ENCODE data around the gene CRCP. TPM values are rescaled to one million over a fixed set of nuclear protein-coding genes. Genes with fewer than 3 reads are reported as not detected.

CRCP gene
- total RNA-seq, 1 experiment from 2014 or later, result 32.4 TPM

DNA sequence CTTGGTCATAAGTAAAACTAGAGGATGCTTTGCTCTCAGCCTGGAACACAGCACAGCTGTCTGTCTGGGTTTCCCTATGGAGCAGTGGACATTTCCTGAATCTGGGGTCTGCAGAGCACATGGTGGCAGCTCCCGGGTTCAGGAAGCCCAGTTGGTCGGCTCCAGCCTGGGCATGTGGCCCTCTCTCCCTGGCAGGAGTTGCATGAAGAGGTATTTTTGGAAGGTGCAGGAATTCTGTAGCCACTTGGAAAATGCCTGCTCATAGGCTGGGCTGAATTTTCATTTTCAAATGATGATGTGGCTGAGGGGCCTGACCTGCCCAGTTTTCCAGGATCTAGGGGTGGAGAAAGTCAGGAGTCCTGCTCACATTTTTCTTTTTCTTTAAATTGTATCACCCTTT lies 83.8 kb downstream of the CRCP start:
- no peak for TF ChIP-seq EZH2 (IDR thresholded peaks at IDR 0.05; ENCODE audit: low read depth)
- TF ChIP-seq, protein P1, sequence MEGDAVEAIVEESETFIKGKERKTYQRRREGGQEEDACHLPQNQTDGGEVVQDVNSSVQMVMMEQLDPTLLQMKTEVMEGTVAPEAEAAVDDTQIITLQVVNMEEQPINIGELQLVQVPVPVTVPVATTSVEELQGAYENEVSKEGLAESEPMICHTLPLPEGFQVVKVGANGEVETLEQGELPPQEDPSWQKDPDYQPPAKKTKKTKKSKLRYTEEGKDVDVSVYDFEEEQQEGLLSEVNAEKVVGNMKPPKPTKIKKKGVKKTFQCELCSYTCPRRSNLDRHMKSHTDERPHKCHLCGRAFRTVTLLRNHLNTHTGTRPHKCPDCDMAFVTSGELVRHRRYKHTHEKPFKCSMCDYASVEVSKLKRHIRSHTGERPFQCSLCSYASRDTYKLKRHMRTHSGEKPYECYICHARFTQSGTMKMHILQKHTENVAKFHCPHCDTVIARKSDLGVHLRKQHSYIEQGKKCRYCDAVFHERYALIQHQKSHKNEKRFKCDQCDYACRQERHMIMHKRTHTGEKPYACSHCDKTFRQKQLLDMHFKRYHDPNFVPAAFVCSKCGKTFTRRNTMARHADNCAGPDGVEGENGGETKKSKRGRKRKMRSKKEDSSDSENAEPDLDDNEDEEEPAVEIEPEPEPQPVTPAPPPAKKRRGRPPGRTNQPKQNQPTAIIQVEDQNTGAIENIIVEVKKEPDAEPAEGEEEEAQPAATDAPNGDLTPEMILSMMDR (conservative IDR thresholded peaks at IDR 0.05), result no peak
- Histone ChIP-seq H2AFZ (no peak overlapping the region), H3F3A (ENCODE audit: insufficient read depth, low read depth) (no peaks in the 10 kb centered on the region), H3K79me2 (ENCODE audit: low read depth) (no peaks in the 10 kb centered on the region), H3K9me2 (ENCODE audit: insufficient read depth) (no peaks in the 10 kb centered on the region), H3K27ac (no peak overlapping the region), H3K4me1 (replicated peaks; ENCODE audit: insufficient read depth) (no peaks in the 10 kb centered on the region), H3K27me3 (ENCODE audit: insufficient read depth, low read depth) (no peaks in the 10 kb centered on the region), H3K9me3 (ENCODE audit: insufficient read depth, low read depth) (no peaks in the 10 kb centered on the region), H3K4me2 (no peak overlapping the region), H4K20me1 (ENCODE audit: insufficient read depth) (no peaks in the 10 kb centered on the region), H3K36me3 (ENCODE audit: low read depth) (no peaks in the 10 kb centered on the region), H3K4me3 (no peak overlapping the region)
- no TSS peak for BruUV-seq (replicated peaks)
- CTCF ChIA-PET, result interaction anchor here (0.6 kb wide), 1 partner anchor 690 kb away, joined by 5 read pairs; no protein-coding TSS in a partner anchor
- DNase-seq, result no peak
- intact Hi-C loops (cut with micrococcal nuclease; ENCODE audit: unreplicated experiment), result no loop called here
- POLR2A ChIA-PET (ENCODE audit: unreplicated experiment), result no interaction called here

DNA sequence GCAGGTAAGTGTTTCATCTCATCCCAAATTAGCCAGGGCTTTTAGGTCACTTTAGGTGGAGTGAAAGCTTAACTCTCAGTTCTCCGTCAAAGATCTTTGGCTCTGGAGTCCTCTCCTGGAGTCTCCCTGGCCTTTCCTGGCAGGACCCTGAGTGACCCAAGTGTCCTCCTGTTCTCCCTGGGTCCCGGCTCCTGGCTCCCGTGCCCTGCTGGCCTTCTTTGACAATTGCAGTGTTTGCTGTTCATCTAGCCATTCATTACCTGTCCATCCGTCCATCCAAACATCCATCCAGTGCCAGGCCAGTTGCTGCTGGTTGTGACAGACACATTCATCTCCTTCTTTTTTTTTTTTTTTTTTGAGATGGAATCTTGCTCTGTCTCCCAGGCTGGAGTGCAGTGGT lies 84.3 kb downstream of the CRCP start:
- POLR2A ChIA-PET (ENCODE audit: unreplicated experiment), result no interaction called here
- H3K27me3 ChIP-seq (ENCODE audit: insufficient read depth, low read depth), result no peaks in the 10 kb centered on the region
- no peaks in the 10 kb centered on the region for H3K4me1 ChIP-seq (replicated peaks; ENCODE audit: insufficient read depth)
- no peaks in the 10 kb centered on the region for H3K9me3 ChIP-seq (ENCODE audit: insufficient read depth, low read depth)
- no peaks in the 10 kb centered on the region for H3K36me3 ChIP-seq (ENCODE audit: low read depth)
- no TSS peak for BruUV-seq (replicated peaks)
- CTCF ChIA-PET, result interaction anchor here (0.6 kb wide), 1 partner anchor 690 kb away, joined by 5 read pairs; no protein-coding TSS in a partner anchor
- no peak for DNase-seq
- H4K20me1 ChIP-seq (ENCODE audit: insufficient read depth), result no peaks in the 10 kb centered on the region
- TF ChIP-seq, protein P1 (conservative IDR thresholded peaks at IDR 0.05), result no peak
- no peak for TF ChIP-seq EZH2 (IDR thresholded peaks at IDR 0.05; ENCODE audit: low read depth)
- H3K4me2 ChIP-seq, result no peak overlapping the region
- no peaks in the 10 kb centered on the region for H3K9me2 ChIP-seq (ENCODE audit: insufficient read depth)
- H3K4me3 ChIP-seq, result no peak overlapping the region
- H2AFZ ChIP-seq, result no peak overlapping the region
- no peaks in the 10 kb centered on the region for H3F3A ChIP-seq (ENCODE audit: insufficient read depth, low read depth)
- no peaks in the 10 kb centered on the region for H3K79me2 ChIP-seq (ENCODE audit: low read depth)
- no peak overlapping the region for H3K27ac ChIP-seq
- intact Hi-C loops (cut with micrococcal nuclease; ENCODE audit: unreplicated experiment), result no loop called here

DNA sequence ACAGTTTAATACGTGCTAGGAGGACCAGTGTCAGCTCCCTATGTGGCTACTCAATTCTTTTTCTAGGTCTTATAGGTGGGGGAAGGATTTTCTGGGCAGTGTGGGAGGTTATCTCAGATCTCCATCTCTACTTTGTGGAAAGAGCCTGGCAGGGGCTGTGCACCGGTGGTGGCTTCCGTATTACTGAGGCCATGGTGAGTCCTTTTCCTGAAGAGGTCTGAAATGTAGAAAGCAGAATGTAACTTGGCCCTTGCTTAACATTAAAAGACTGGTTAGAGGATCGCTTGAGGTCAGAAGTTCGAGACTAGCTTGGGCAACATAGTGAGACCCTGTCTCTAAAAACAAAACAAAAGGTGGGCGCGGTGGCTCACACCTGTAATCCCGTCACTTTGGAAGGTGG lies 87.8 kb downstream of the CRCP start:
- CTCF ChIA-PET, result interaction anchor here (0.5 kb wide), 1 partner anchor 793 kb away, joined by 3 read pairs; the partner anchor contains the start of gene SBDS
- TF ChIP-seq EZH2 (IDR thresholded peaks at IDR 0.05; ENCODE audit: low read depth), result no peak
- TF ChIP-seq, protein P1 (conservative IDR thresholded peaks at IDR 0.05), result no peak
- H2AFZ ChIP-seq, result no peak overlapping the region
- DNase-seq, result no peak
- H3K27ac ChIP-seq, result no peak overlapping the region
- no peak overlapping the region for H3K4me3 ChIP-seq
- no peaks in the 10 kb centered on the region for H3K9me2 ChIP-seq (ENCODE audit: insufficient read depth)
- H3F3A ChIP-seq (ENCODE audit: insufficient read depth, low read depth), result no peaks in the 10 kb centered on the region
- no peaks in the 10 kb centered on the region for H4K20me1 ChIP-seq (ENCODE audit: insufficient read depth)
- no peaks in the 10 kb centered on the region for H3K79me2 ChIP-seq (ENCODE audit: low read depth)
- BruUV-seq (replicated peaks), result no TSS peak
- H3K9me3 ChIP-seq (ENCODE audit: insufficient read depth, low read depth), result no peaks in the 10 kb centered on the region
- no peaks in the 10 kb centered on the region for H3K27me3 ChIP-seq (ENCODE audit: insufficient read depth, low read depth)
- no peaks in the 10 kb centered on the region for H3K36me3 ChIP-seq (ENCODE audit: low read depth)
- intact Hi-C loops (cut with micrococcal nuclease; ENCODE audit: unreplicated experiment), result no loop called here
- H3K4me1 ChIP-seq (replicated peaks; ENCODE audit: insufficient read depth), result peaks cover 5% of the 10 kb centered on the region; the same call in 1 of the 2 replicates
- no peak overlapping the region for H3K4me2 ChIP-seq
- POLR2A ChIA-PET (ENCODE audit: unreplicated experiment), result no interaction called here

Other genes with a start within 250 kb of the CRCP start
- 21.6 and 31.7 TPM in 2 replicates for gene VKORC1L1, start 241.8 kb upstream of the CRCP start, total RNA-seq (2021)
- gene GUSB, start 132.6 kb upstream of the CRCP start, total RNA-seq (2021), result 59.8 and 80.8 TPM in 2 replicates
- 19.0 and 30.5 TPM in 2 replicates for gene ASL, start 39.0 kb upstream of the CRCP start, total RNA-seq (2021)
- 11.0 and 14.9 TPM in 2 replicates for gene TPST1, start 90.5 kb downstream of the CRCP start, total RNA-seq (2021)

Measured in PC-9 (cell line).